Left ventricle myocardium inferior (tissue), 1 donor: ENCODE data around the gene SPRR5. TPM values are rescaled to one million over a fixed set of nuclear protein-coding genes. Genes with fewer than 3 reads are reported as not detected.

Experiments
- DNase-seq: peaks from one replicate; pipeline ENCODE4 v3.0.0-alpha.2; 2020
- H3K27ac ChIP-seq: fragments of 200-600 bp; replicated peaks from 2 replicates; pipeline ENCODE4 v1.8.0; 2021
- H3K27me3 ChIP-seq: fragments of 200-600 bp; 2 replicates; pipeline ENCODE4 v1.8.0; 2021; ENCODE audit warnings: low read depth
- H3K36me3 ChIP-seq: fragments of 200-600 bp; 2 replicates; pipeline ENCODE4 v1.8.0; 2021
- H3K4me1 ChIP-seq: fragments of 200-600 bp; 2 replicates; pipeline ENCODE4 v1.8.0; 2021
- H3K4me3 ChIP-seq: fragments of 200-600 bp; 2 replicates; pipeline ENCODE4 v1.8.0; 2021; ENCODE audit warnings: mild to moderate bottlenecking, moderate library complexity
- H3K9me3 ChIP-seq: fragments of 200-600 bp; replicated peaks from 2 replicates; pipeline ENCODE4 v1.8.0; 2021
- intact Hi-C: fragments of 100-400 bp; cut with micrococcal nuclease; formaldehyde crosslinking; loops from one replicate; pipeline ENCODE4 v1.11.0; 2022
- total RNA-seq: library from RNA; stranded (reverse); fragmentation: NEBNext Ultra II Directional; extraction: Animal tissue kit (Norgen Biotek cat#: 25700); gene quantifications from one replicate; pipeline ENCODE4 v1.2.1, GENCODE V29; 2021
- TF ChIP-seq, protein P1 (sequence below): fragments of 200-600 bp; IDR thresholded peaks from 2 replicates; pipeline ENCODE4 v1.8.0; 2021; ENCODE audit warnings: antibody characterized with exemption, mild to moderate bottlenecking, borderline replicate concordance
- donor health status: DM: no; HTN: yes; CAD: no; lungs with severe emphysema.

SPRR5 gene
- total RNA-seq, 1 donor from 2014 or later: not detected

GRCh38 chr1:152959273-152959672 is 12.3 kb downstream of the SPRR5 start:
- TF ChIP-seq, protein P1, sequence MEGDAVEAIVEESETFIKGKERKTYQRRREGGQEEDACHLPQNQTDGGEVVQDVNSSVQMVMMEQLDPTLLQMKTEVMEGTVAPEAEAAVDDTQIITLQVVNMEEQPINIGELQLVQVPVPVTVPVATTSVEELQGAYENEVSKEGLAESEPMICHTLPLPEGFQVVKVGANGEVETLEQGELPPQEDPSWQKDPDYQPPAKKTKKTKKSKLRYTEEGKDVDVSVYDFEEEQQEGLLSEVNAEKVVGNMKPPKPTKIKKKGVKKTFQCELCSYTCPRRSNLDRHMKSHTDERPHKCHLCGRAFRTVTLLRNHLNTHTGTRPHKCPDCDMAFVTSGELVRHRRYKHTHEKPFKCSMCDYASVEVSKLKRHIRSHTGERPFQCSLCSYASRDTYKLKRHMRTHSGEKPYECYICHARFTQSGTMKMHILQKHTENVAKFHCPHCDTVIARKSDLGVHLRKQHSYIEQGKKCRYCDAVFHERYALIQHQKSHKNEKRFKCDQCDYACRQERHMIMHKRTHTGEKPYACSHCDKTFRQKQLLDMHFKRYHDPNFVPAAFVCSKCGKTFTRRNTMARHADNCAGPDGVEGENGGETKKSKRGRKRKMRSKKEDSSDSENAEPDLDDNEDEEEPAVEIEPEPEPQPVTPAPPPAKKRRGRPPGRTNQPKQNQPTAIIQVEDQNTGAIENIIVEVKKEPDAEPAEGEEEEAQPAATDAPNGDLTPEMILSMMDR: no peak
- H3K9me3 ChIP-seq: no peaks in the 10 kb centered on the region

GRCh38 chr1:152959801-152960451 is 12.9 kb downstream of the SPRR5 start:
- DNase-seq: no peak
- no peaks in the 10 kb centered on the region for H3K36me3 ChIP-seq
- no peak overlapping the region for H3K27ac ChIP-seq
- intact Hi-C loops: no loop called here
- TF ChIP-seq, protein P1: no peak
- H3K4me1 ChIP-seq: no peaks in the 10 kb centered on the region
- H3K27me3 ChIP-seq: no peaks in the 10 kb centered on the region
- no peaks in the 10 kb centered on the region for H3K9me3 ChIP-seq
- H3K4me3 ChIP-seq: no peak overlapping the region

More at GRCh38 chr1:152959273-152959672, 12.3 kb downstream of the SPRR5 start:
- intact Hi-C loops: no loop called here
- H3K27me3 ChIP-seq: no peaks in the 10 kb centered on the region
- no peak overlapping the region for H3K27ac ChIP-seq
- no peak for DNase-seq
- no peaks in the 10 kb centered on the region for H3K4me1 ChIP-seq
- H3K4me3 ChIP-seq: no peak overlapping the region
- no peaks in the 10 kb centered on the region for H3K36me3 ChIP-seq

DNA sequence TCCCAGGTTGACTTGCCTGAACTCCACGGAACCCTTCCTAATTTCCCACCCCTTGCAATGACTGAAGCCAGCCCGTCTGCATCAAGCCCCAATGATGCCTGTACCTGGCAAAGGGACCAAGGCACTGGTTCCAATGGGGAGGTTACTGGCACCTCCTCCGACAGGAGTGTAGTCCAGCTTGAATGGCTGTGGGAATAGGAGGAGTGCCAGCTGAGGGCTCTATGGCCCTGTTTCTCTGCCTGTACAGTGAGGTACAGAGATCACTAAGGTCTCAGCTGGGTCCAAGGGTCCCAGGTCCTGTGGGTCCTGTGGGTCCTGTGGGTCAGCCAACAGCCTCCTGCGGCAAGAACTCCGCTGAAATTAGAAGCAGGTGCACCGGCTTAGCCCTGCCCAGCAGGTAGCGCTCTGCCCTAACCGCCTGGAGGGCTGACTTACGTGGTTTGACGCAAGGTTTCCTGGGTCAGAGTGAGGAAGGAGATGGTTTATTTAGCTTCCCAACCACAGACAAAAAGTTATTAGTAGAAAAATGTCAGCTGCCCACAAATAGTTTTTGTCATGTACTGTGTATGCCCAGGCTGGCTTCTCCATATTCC is 13.5 kb downstream of the SPRR5 start:
- H3K9me3 ChIP-seq: no peaks in the 10 kb centered on the region
- H3K27ac ChIP-seq: no peak overlapping the region
- intact Hi-C loops: no loop called here
- H3K4me3 ChIP-seq: no peak overlapping the region
- H3K27me3 ChIP-seq: no peaks in the 10 kb centered on the region
- no peaks in the 10 kb centered on the region for H3K36me3 ChIP-seq
- no peak for DNase-seq
- no peaks in the 10 kb centered on the region for H3K4me1 ChIP-seq
- TF ChIP-seq, protein P1: no peak

- H3K4me1 ChIP-seq: no peaks in the 10 kb centered on the region
- H3K27me3 ChIP-seq: no peaks in the 10 kb centered on the region
- no peak overlapping the region for H3K4me3 ChIP-seq
- no peak overlapping the region for H3K27ac ChIP-seq
- H3K36me3 ChIP-seq: no peaks in the 10 kb centered on the region
- TF ChIP-seq, protein P1: no peak
- no peaks in the 10 kb centered on the region for H3K9me3 ChIP-seq
- intact Hi-C loops: no loop called here
- no peak for DNase-seq
Observed at GRCh38 chr1:152961226-152961891, 14.4 kb downstream of the SPRR5 start.

DNA sequence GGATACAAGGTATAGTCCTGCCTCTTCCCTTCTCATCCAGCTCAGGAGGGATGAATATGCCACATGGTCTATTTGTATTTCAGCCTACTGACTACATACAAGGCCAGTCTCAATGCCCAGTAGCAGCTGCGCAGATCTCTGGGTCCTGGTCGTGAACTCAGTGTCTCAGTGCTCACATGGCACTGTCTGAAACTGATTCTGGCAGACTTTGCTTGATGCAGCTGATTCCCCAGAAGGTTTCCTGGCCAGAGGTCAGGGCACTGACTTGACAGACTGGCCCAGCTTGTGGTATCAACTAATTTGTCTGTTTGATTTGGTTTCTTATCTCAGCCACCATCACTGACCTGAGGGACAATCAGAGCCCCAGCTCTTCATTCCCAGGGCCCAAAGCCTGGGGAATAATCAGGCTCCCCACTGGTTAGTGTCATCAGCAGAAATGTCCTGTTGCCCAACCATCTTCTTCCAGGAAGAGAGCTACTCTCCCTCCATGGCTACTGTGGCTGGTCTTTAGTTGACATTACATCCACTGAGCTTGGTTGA is 15.9 kb downstream of the SPRR5 start:
- Histone ChIP-seq H3K36me3 (no peaks in the 10 kb centered on the region), H3K4me1 (no peaks in the 10 kb centered on the region), H3K27me3 (peaks cover 10% of the 10 kb centered on the region), H3K27ac (no peak overlapping the region), H3K9me3 (no peaks in the 10 kb centered on the region), H3K4me3 (no peak overlapping the region)
- no peak for DNase-seq
- intact Hi-C loops: no loop called here
- TF ChIP-seq, protein P1: no peak
